Neural progenitor cell (in vitro differentiated cells): ENCODE data around the gene FKBP8. TPM values are rescaled to one million over a fixed set of nuclear protein-coding genes. Genes with fewer than 3 reads are reported as not detected.

ENCODE experiments used
- DNase-seq: peaks from one replicate; pipeline ENCODE4 v3.0.0-alpha.2; 2016; ENCODE audit warnings: low spot score
- H2AFZ ChIP-seq: fragments of 200-600 bp; sonication (generic); replicated peaks from 2 replicates; pipeline ENCODE4 v1.6.1; 2016; ENCODE audit warnings: antibody characterized with exemption
- H3F3A ChIP-seq: fragments of 200-600 bp; sonication (generic); 2 replicates; pipeline ENCODE4 v1.6.1; 2016; ENCODE audit warnings: antibody characterized with exemption, low read depth
- H3K27ac ChIP-seq: fragments of 200-600 bp; sonication (generic); 2 replicates; pipeline ENCODE4 v1.5.1; 2016; ENCODE audit warnings: mild to moderate bottlenecking
- H3K27me3 ChIP-seq: fragments of 200-600 bp; sonication (generic); 2 replicates; pipeline ENCODE4 v1.6.1; 2016; ENCODE audit warnings: mild to moderate bottlenecking, moderate library complexity
- H3K36me3 ChIP-seq: fragments of 200-600 bp; sonication (generic); 2 replicates; pipeline ENCODE4 v1.5.1; 2016
- H3K4me1 ChIP-seq: fragments of 200-600 bp; sonication (generic); 2 replicates; pipeline ENCODE4 v1.6.1; 2016; ENCODE audit warnings: mixed run types
- H3K4me2 ChIP-seq: fragments of 200-600 bp; sonication (generic); 2 replicates; pipeline ENCODE4 v1.6.1; 2016
- H3K4me3 ChIP-seq: fragments of 200-600 bp; sonication (generic); 2 replicates; pipeline ENCODE4 v1.5.1; 2016
- H3K79me2 ChIP-seq: fragments of 200-600 bp; sonication (generic); 2 replicates; pipeline ENCODE4 v1.6.1; 2016; ENCODE audit warnings: low read depth
- H3K9ac ChIP-seq: fragments of 200-600 bp; sonication (generic); 2 replicates; pipeline ENCODE4 v1.6.1; 2016
- H3K9me3 ChIP-seq: fragments of 200-600 bp; sonication (generic); 2 replicates; pipeline ENCODE4 v1.5.1; 2016; ENCODE audit warnings: low read depth
- H4K20me1 ChIP-seq: fragments of 200-600 bp; sonication (generic); 2 replicates; pipeline ENCODE4 v1.6.1; 2016; ENCODE audit warnings: low read depth
- H3K27ac Mint-ChIP-seq: 3 replicates; pipeline ENCODE4 v1.8.0; 2021; ENCODE audit warnings: mixed read lengths
- H3K27me3 Mint-ChIP-seq: 2 replicates; pipeline ENCODE4 v1.8.0; 2022; ENCODE audit warnings: low read depth, mild to moderate bottlenecking, inconsistent platforms, moderate library complexity, mixed read lengths; ENCODE audit not compliant: insufficient read depth
- H3K36me3 Mint-ChIP-seq: 3 replicates; pipeline ENCODE4 v1.8.0; 2021; ENCODE audit warnings: mixed read lengths
- H3K4me1 Mint-ChIP-seq: 3 replicates; pipeline ENCODE4 v1.8.0; 2021; ENCODE audit warnings: mixed read lengths
- H3K4me3 Mint-ChIP-seq: 3 replicates; pipeline ENCODE4 v1.8.0; 2021; ENCODE audit warnings: mild to moderate bottlenecking, moderate library complexity, mixed read lengths
- H3K9me3 Mint-ChIP-seq: 3 replicates; pipeline ENCODE4 v1.8.0; 2020; ENCODE audit warnings: mixed read lengths
- EZH2 ChIP-seq: fragments of 200-600 bp; sonication (generic); IDR thresholded peaks from 2 replicates; pipeline ENCODE4 v1.6.1; 2017; ENCODE audit warnings: antibody characterized with exemption, mild to moderate bottlenecking, moderate library complexity
- EZH2phosphoT487 ChIP-seq: fragments of 200-600 bp; sonication (generic); IDR thresholded peaks from 2 replicates; pipeline ENCODE4 v1.6.1; 2017; ENCODE audit warnings: antibody characterized with exemption
- total RNA-seq: library from RNA; depleted of rRNA; stranded (reverse); fragments of >200 nt; gene quantifications from 2 replicates; pipeline ENCODE4 v1.2.3, GENCODE V29; 2015; ENCODE audit warnings: low replicate concordance
- TF ChIP-seq, protein P1 (sequence below): fragments of 200-600 bp; sonication (generic); IDR thresholded peaks from 2 replicates; pipeline ENCODE4 v1.5.1; 2017; ENCODE audit warnings: antibody characterized with exemption, mild to moderate bottlenecking

FKBP8 gene
- total RNA-seq, 1 donor from 2014 or later, result 115 TPM

DNA sequence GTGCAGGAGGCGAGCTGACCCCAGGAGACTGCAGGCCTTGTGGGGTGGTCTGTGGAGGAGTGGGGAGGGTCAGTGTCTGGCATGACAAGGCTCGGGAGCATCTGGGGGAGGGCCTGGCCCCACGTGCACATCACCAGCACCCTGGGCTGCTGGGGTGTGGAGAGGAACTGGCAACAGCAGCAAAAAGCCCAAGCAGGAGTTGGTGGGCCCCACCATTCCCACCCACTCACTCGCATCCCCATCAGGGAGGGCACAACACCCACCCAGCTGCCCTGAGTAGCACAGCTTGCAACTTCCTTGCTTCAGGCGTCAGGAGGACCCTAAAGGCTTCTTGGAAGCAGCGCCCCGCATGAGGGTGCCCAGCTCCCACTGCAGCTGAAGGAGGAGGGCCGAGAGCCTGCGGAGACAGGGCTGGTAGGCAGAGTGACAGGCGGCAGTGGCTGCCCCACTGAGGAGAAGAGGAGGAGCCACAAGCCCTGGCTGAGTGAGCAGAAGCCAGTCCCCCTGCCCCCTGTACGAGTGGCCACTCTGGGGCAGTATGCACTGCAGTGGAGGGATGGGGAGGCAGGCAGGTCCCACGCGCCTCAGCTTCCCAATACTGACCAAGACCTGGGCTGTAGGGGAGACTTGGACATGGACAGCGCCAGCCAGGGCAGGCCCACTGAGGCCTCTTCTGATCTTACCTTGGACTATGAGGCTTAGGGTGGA lies 48.0 kb downstream of the FKBP8 start:
- H3K27ac Mint-ChIP-seq, result no peak overlapping the region

GRCh38 chr19:18494267-18494607 lies 49.1 kb downstream of the FKBP8 start:
- DNase-seq, result no peak
- TF ChIP-seq EZH2, result no peak
- H3K79me2 ChIP-seq, result peaks cover 19% of the 10 kb centered on the region
- no peak overlapping the region for H3K27ac ChIP-seq
- H3F3A ChIP-seq, result no peaks in the 10 kb centered on the region
- no peaks in the 10 kb centered on the region for H3K36me3 Mint-ChIP-seq
- no peak overlapping the region for H3K27ac Mint-ChIP-seq
- no peak overlapping the region for H2AFZ ChIP-seq
- peaks cover 5% of the 10 kb centered on the region for H3K27me3 Mint-ChIP-seq
- no peaks in the 10 kb centered on the region for H3K9me3 Mint-ChIP-seq
- no peak overlapping the region for H3K4me3 ChIP-seq
- H3K9me3 ChIP-seq, result no peaks in the 10 kb centered on the region
- H3K4me1 ChIP-seq, result peaks cover 5% of the 10 kb centered on the region
- H4K20me1 ChIP-seq, result peaks cover 88% of the 10 kb centered on the region
- no peak overlapping the region for H3K4me3 Mint-ChIP-seq
- peaks cover 45% of the 10 kb centered on the region for H3K4me1 Mint-ChIP-seq
- no peaks in the 10 kb centered on the region for H3K36me3 ChIP-seq
- no peaks in the 10 kb centered on the region for H3K27me3 ChIP-seq
- H3K9ac ChIP-seq, result no peak overlapping the region
- H3K4me2 ChIP-seq, result no peak overlapping the region

More for the DNA sequence above, 48.0 kb downstream of the FKBP8 start:
- Histone ChIP-seq H3K9me3 (no peaks in the 10 kb centered on the region), H3K27me3 (no peaks in the 10 kb centered on the region), H3F3A (no peaks in the 10 kb centered on the region), H2AFZ (no peak overlapping the region), H3K4me2 (no peak overlapping the region), H3K4me1 (peaks cover 5% of the 10 kb centered on the region), H3K27ac (no peak overlapping the region), H3K9ac (peak overlapping the region; percentile 15), H4K20me1 (peaks cover 91% of the 10 kb centered on the region), H3K4me3 (no peak overlapping the region), H3K79me2 (peaks cover 28% of the 10 kb centered on the region), H3K36me3 (no peaks in the 10 kb centered on the region)
- Mint-ChIP-seq H3K4me1 (peaks cover 37% of the 10 kb centered on the region), H3K9me3 (no peaks in the 10 kb centered on the region), H3K27me3 (peaks cover 4% of the 10 kb centered on the region), H3K4me3 (no peak overlapping the region), H3K36me3 (no peaks in the 10 kb centered on the region)
- peak; percentile 62 for DNase-seq
- TF ChIP-seq EZH2 (no peak), EZH2phosphoT487 (no peak)
- TF ChIP-seq, protein P1, sequence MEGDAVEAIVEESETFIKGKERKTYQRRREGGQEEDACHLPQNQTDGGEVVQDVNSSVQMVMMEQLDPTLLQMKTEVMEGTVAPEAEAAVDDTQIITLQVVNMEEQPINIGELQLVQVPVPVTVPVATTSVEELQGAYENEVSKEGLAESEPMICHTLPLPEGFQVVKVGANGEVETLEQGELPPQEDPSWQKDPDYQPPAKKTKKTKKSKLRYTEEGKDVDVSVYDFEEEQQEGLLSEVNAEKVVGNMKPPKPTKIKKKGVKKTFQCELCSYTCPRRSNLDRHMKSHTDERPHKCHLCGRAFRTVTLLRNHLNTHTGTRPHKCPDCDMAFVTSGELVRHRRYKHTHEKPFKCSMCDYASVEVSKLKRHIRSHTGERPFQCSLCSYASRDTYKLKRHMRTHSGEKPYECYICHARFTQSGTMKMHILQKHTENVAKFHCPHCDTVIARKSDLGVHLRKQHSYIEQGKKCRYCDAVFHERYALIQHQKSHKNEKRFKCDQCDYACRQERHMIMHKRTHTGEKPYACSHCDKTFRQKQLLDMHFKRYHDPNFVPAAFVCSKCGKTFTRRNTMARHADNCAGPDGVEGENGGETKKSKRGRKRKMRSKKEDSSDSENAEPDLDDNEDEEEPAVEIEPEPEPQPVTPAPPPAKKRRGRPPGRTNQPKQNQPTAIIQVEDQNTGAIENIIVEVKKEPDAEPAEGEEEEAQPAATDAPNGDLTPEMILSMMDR, result peak; percentile 5

DNA sequence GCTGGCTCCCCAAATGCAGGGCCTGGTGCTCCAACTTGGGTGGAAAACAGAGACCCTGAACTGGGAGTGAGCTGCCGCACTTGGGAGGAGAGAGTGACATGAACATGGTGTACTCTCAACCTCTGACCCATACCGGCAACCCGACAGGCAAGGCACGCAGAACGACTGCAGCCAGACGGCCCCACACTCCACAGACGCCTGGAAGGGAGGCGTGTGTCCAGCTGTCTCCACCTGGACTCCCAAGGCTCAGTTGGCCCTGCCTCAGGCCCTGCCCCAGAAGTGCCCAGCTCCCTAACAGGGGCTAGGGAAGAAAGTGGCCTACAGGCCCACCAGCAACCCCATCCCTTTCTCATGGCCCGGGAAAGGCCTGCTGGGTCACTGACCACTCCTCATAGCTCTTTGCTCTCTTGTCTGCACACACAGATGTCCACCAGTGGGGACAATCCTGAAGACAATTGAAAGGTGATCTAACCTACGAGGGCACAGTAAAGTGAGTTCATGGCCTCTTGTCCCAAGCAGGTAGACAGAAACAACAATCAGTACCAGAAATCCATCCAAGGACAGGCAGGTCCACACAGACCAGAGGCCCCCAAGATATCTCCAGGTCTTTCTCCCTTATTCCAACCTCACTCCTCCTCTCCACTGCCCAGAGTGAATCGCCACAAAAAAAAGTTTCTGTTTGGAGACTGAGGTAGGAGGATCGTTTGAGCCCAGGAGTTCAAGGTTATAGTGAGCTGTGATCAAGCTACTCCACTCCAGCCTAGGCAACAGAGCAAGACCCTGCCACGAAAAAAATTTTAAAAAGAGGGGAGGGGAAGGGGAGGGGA lies 49.7 kb downstream of the FKBP8 start:
- no peaks in the 10 kb centered on the region for H3K36me3 ChIP-seq
- Mint-ChIP-seq H3K4me3 (no peak overlapping the region), H3K36me3 (no peaks in the 10 kb centered on the region), H3K4me1 (peaks cover 50% of the 10 kb centered on the region), H3K27me3 (peaks cover 5% of the 10 kb centered on the region), H3K9me3 (no peaks in the 10 kb centered on the region), H3K27ac (peak overlapping the region; percentile 27)
- no peaks in the 10 kb centered on the region for H3K27me3 ChIP-seq
- H3K9ac ChIP-seq, result no peak overlapping the region
- no peaks in the 10 kb centered on the region for H3K9me3 ChIP-seq
- peaks cover 14% of the 10 kb centered on the region for H3K79me2 ChIP-seq
- no peaks in the 10 kb centered on the region for H3F3A ChIP-seq
- DNase-seq, result no peak
- H3K27ac ChIP-seq, result no peak overlapping the region
- no peak for TF ChIP-seq EZH2phosphoT487
- TF ChIP-seq, protein P1, result no peak
- TF ChIP-seq EZH2, result no peak
- peaks cover 88% of the 10 kb centered on the region for H4K20me1 ChIP-seq
- no peak overlapping the region for H3K4me3 ChIP-seq
- peaks cover 5% of the 10 kb centered on the region for H3K4me1 ChIP-seq
- no peak overlapping the region for H2AFZ ChIP-seq
- no peak overlapping the region for H3K4me2 ChIP-seq
